ENCODE data around the gene EEFSEC.

DNA sequence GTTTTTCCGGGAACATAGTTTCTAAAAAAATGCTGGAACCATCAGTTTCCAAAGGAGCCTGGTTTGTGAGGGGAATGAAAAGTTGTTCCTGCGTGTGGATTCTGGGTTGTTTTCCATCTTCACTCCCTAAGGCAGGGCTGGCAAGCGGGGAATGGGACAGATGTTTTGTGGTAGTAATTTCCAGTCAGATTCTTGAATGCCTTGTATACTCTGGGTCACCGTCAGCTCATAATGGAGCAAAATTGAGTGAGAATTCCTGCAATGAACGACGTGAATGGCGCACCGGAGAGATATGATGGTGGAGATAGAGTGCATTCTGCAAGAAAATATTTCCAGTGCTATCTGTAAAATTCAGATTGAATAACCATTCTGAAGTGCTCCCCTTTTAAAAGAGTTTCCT, 19.9 kb downstream of the EEFSEC start:
- no peak for TF ChIP-seq EZH2 (IDR thresholded peaks at IDR 0.05; ENCODE audit: insufficient read depth, low read length)
- TF ChIP-seq, protein P1, sequence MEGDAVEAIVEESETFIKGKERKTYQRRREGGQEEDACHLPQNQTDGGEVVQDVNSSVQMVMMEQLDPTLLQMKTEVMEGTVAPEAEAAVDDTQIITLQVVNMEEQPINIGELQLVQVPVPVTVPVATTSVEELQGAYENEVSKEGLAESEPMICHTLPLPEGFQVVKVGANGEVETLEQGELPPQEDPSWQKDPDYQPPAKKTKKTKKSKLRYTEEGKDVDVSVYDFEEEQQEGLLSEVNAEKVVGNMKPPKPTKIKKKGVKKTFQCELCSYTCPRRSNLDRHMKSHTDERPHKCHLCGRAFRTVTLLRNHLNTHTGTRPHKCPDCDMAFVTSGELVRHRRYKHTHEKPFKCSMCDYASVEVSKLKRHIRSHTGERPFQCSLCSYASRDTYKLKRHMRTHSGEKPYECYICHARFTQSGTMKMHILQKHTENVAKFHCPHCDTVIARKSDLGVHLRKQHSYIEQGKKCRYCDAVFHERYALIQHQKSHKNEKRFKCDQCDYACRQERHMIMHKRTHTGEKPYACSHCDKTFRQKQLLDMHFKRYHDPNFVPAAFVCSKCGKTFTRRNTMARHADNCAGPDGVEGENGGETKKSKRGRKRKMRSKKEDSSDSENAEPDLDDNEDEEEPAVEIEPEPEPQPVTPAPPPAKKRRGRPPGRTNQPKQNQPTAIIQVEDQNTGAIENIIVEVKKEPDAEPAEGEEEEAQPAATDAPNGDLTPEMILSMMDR (IDR thresholded peaks at IDR 0.05; ENCODE audit: insufficient read depth, low read depth, low read length): no peak
